ENCODE measurements around the gene FAM234A.

GRCh38 chr16:314351-314750 is 79.7 kb downstream of the FAM234A start:
- no peak for TF ChIP-seq CTCF (IDR thresholded peaks at IDR 0.05)
- no peak for TF ChIP-seq POLR2A (IDR thresholded peaks at IDR 0.05)

Data from right lobe of liver (tissue), 4 donors.